ENCODE measurements around the gene ACD.

Gene ACD

GRCh38 chr16:67664258-67664657 is 4.2 kb upstream of the ACD start:
- H3K4me1 ChIP-seq: peaks cover 22% of the 10 kb centered on the region
- no peak overlapping the region for H3K9ac ChIP-seq
- no peak overlapping the region for H3K27ac ChIP-seq
- no peaks in the 10 kb centered on the region for H3K36me3 ChIP-seq (ENCODE audit: control insufficient read depth, insufficient read depth, low read length)
- H3K4me2 ChIP-seq (ENCODE audit: low read length): no peak overlapping the region
- H3K9me3 ChIP-seq (ENCODE audit: control insufficient read depth, low read length): no peaks in the 10 kb centered on the region
- no peak overlapping the region for H3K4me3 ChIP-seq (ENCODE audit: low read depth, low read length)
- no peaks in the 10 kb centered on the region for H3K79me2 ChIP-seq
- no peak overlapping the region for H2AFZ ChIP-seq
- no peaks in the 10 kb centered on the region for H3K27me3 ChIP-seq (ENCODE audit: control insufficient read depth, insufficient read depth, low read length)
- TF ChIP-seq CTCF (IDR thresholded peaks at IDR 0.05): no peak

GRCh38 chr16:67663877-67664222 is 3.8 kb upstream of the ACD start:
- Histone ChIP-seq H3K79me2 (no peaks in the 10 kb centered on the region), H3K9me3 (ENCODE audit: control insufficient read depth, low read length) (no peaks in the 10 kb centered on the region), H3K9ac (no peak overlapping the region), H3K27me3 (ENCODE audit: control insufficient read depth, insufficient read depth, low read length) (no peaks in the 10 kb centered on the region), H3K4me2 (ENCODE audit: low read length) (no peak overlapping the region), H3K27ac (no peak overlapping the region), H2AFZ (no peak overlapping the region), H3K4me1 (peaks cover 22% of the 10 kb centered on the region), H3K4me3 (ENCODE audit: low read depth, low read length) (no peak overlapping the region), H3K36me3 (ENCODE audit: control insufficient read depth, insufficient read depth, low read length) (no peaks in the 10 kb centered on the region)
- TF ChIP-seq CTCF (IDR thresholded peaks at IDR 0.05): no peak

- H3K4me1 ChIP-seq: peaks cover 22% of the 10 kb centered on the region
- H3K4me2 ChIP-seq (ENCODE audit: low read length): no peak overlapping the region
- no peak overlapping the region for H2AFZ ChIP-seq
- no peak overlapping the region for H3K9ac ChIP-seq
- no peak overlapping the region for H3K4me3 ChIP-seq (ENCODE audit: low read depth, low read length)
- H3K36me3 ChIP-seq (ENCODE audit: control insufficient read depth, insufficient read depth, low read length): no peaks in the 10 kb centered on the region
- no peaks in the 10 kb centered on the region for H3K9me3 ChIP-seq (ENCODE audit: control insufficient read depth, low read length)
- no peak for TF ChIP-seq CTCF (IDR thresholded peaks at IDR 0.05)
- H3K27ac ChIP-seq: no peak overlapping the region
- H3K27me3 ChIP-seq (ENCODE audit: control insufficient read depth, insufficient read depth, low read length): no peaks in the 10 kb centered on the region
- no peaks in the 10 kb centered on the region for H3K79me2 ChIP-seq
Observed at GRCh38 chr16:67663151-67663876, 3.3 kb upstream of the ACD start.

GRCh38 chr16:67662653-67663010 is 2.6 kb upstream of the ACD start:
- Histone ChIP-seq H3K4me3 (ENCODE audit: low read depth, low read length) (no peak overlapping the region), H3K4me2 (ENCODE audit: low read length) (no peak overlapping the region), H3K79me2 (no peaks in the 10 kb centered on the region), H3K9ac (no peak overlapping the region), H3K9me3 (ENCODE audit: control insufficient read depth, low read length) (no peaks in the 10 kb centered on the region), H3K36me3 (ENCODE audit: control insufficient read depth, insufficient read depth, low read length) (no peaks in the 10 kb centered on the region), H3K4me1 (peaks cover 17% of the 10 kb centered on the region), H3K27ac (no peak overlapping the region), H2AFZ (no peak overlapping the region), H3K27me3 (ENCODE audit: control insufficient read depth, insufficient read depth, low read length) (no peaks in the 10 kb centered on the region)
- TF ChIP-seq CTCF (IDR thresholded peaks at IDR 0.05): no peak
